ENCODE results near the gene RANBP17. TPM values are rescaled to one million over a fixed set of nuclear protein-coding genes. Genes with fewer than 3 reads are reported as not detected.

The RANBP17 gene
- total and polyA plus RNA-seq, 5 donors = 0.72 to 7.1 (median 5.7) TPM

- no peak for ATAC-seq
- intact Hi-C loops (cut with DNase I) = no loop called here
- Histone ChIP-seq H3K4me1 (ENCODE audit: control insufficient read depth, insufficient read depth, low read length) (peaks cover 3% of the 10 kb centered on the region), H3K4me3 (ENCODE audit: low read length) (no peak overlapping the region), H3K9me3 (ENCODE audit: control insufficient read depth, low read length) (no peaks in the 10 kb centered on the region), H3K27me3 (ENCODE audit: control insufficient read depth, insufficient read depth) (no peaks in the 10 kb centered on the region), H3K27ac (ENCODE audit: low read length) (no peak overlapping the region)
- DNase-seq = no peak
- 2% methylated on average over 41 of the region's 41 CpGs for WGBS
Observed at GRCh38 chr5:171310819-171311321, 449.1 kb downstream of the RANBP17 start.

GRCh38 chr5:171311322-171312077 lies 449.7 kb downstream of the RANBP17 start:
- DNase-seq (peak in 1 of 3 donors; percentile 41), ATAC-seq (no peak)
- H3K9me3 ChIP-seq (ENCODE audit: control insufficient read depth, low read length) = no peaks in the 10 kb centered on the region
- H3K4me1 ChIP-seq (ENCODE audit: control insufficient read depth, insufficient read depth, low read length) = peaks cover 3% of the 10 kb centered on the region
- no peaks in the 10 kb centered on the region for H3K27me3 ChIP-seq (ENCODE audit: control insufficient read depth, insufficient read depth)
- peak overlapping the region; percentile 7 for H3K4me3 ChIP-seq (ENCODE audit: low read length)
- no peak overlapping the region for H3K27ac ChIP-seq (ENCODE audit: low read length)
- intact Hi-C loops (cut with DNase I) = no loop called here
- WGBS = 2% methylated on average over 74 of the region's 74 CpGs

GRCh38 chr5:171312129-171312974 lies 450.5 kb downstream of the RANBP17 start:
- 4% methylated on average over 74 of the region's 74 CpGs for WGBS
- intact Hi-C loops (cut with DNase I) = no loop called here
- Histone ChIP-seq H3K4me1 (ENCODE audit: control insufficient read depth, insufficient read depth, low read length) (peaks cover 3% of the 10 kb centered on the region), H3K27me3 (ENCODE audit: control insufficient read depth, insufficient read depth) (no peaks in the 10 kb centered on the region), H3K4me3 (ENCODE audit: low read length) (peak overlapping the region; percentile 7), H3K27ac (ENCODE audit: low read length) (no peak overlapping the region), H3K9me3 (ENCODE audit: control insufficient read depth, low read length) (no peaks in the 10 kb centered on the region)
- DNase-seq (peak in 1 of 3 donors; percentile 60), ATAC-seq (no peak)

- intact Hi-C loops (cut with DNase I) = no loop called here
- Histone ChIP-seq H3K4me1 (ENCODE audit: control insufficient read depth, insufficient read depth, low read length) (peaks cover 3% of the 10 kb centered on the region), H3K9me3 (ENCODE audit: control insufficient read depth, low read length) (no peaks in the 10 kb centered on the region), H3K27me3 (ENCODE audit: control insufficient read depth, insufficient read depth) (no peaks in the 10 kb centered on the region), H3K4me3 (ENCODE audit: low read length) (no peak overlapping the region), H3K27ac (ENCODE audit: low read length) (no peak overlapping the region)
- DNase-seq (no peak), ATAC-seq (no peak)
- WGBS = 19% methylated on average over 37 of the region's 37 CpGs
Observed at GRCh38 chr5:171313481-171314206, 451.8 kb downstream of the RANBP17 start.

- Histone ChIP-seq H3K4me3 (ENCODE audit: low read length) (peak overlapping the region; percentile 30), H3K4me1 (ENCODE audit: control insufficient read depth, insufficient read depth, low read length) (peaks cover 3% of the 10 kb centered on the region), H3K27ac (ENCODE audit: low read length) (no peak overlapping the region), H3K27me3 (ENCODE audit: control insufficient read depth, insufficient read depth) (no peaks in the 10 kb centered on the region), H3K9me3 (ENCODE audit: control insufficient read depth, low read length) (no peaks in the 10 kb centered on the region)
- intact Hi-C loops (cut with DNase I) = no loop called here
- DNase-seq = peak; percentile 60 to 83 (median 80)
- ATAC-seq = peak; percentile 59 to 60
- 5% methylated on average over 53 of the region's 53 CpGs for WGBS
Observed at GRCh38 chr5:171314728-171315385, 453.0 kb downstream of the RANBP17 start.

- DNase-seq (no peak), ATAC-seq (peak; percentile 22 to 51)
- Histone ChIP-seq H3K9me3 (ENCODE audit: control insufficient read depth, low read length) (no peaks in the 10 kb centered on the region), H3K27me3 (ENCODE audit: control insufficient read depth, insufficient read depth) (no peaks in the 10 kb centered on the region), H3K4me1 (ENCODE audit: control insufficient read depth, insufficient read depth, low read length) (peaks cover 3% of the 10 kb centered on the region), H3K27ac (ENCODE audit: low read length) (no peak overlapping the region), H3K4me3 (ENCODE audit: low read length) (peak overlapping the region; percentile 30)
- intact Hi-C loops (cut with DNase I) = no loop called here
- WGBS = 3% methylated on average over 36 of the region's 36 CpGs
Observed at GRCh38 chr5:171315386-171315891, 453.6 kb downstream of the RANBP17 start.

- WGBS = 11% methylated on average over 20 of the region's 20 CpGs
- Histone ChIP-seq H3K4me1 (ENCODE audit: control insufficient read depth, insufficient read depth, low read length) (peaks cover 3% of the 10 kb centered on the region), H3K27me3 (ENCODE audit: control insufficient read depth, insufficient read depth) (no peaks in the 10 kb centered on the region)
Observed at GRCh38 chr5:171315925-171316257, 454.1 kb downstream of the RANBP17 start.

GRCh38 chr5:171316258-171317121 lies 454.7 kb downstream of the RANBP17 start:
- Histone ChIP-seq H3K27me3 (ENCODE audit: control insufficient read depth, insufficient read depth) (no peaks in the 10 kb centered on the region), H3K27ac (ENCODE audit: low read length) (no peak overlapping the region), H3K9me3 (ENCODE audit: control insufficient read depth, low read length) (no peaks in the 10 kb centered on the region), H3K4me1 (ENCODE audit: control insufficient read depth, insufficient read depth, low read length) (peaks cover 1% of the 10 kb centered on the region), H3K4me3 (ENCODE audit: low read length) (peak overlapping the region; percentile 3)
- ATAC-seq (no peak), DNase-seq (peak in 1 of 3 donors; percentile 42)
- 5% methylated on average over 66 of the region's 66 CpGs for WGBS
- intact Hi-C loops (cut with DNase I) = no loop called here

More at GRCh38 chr5:171315925-171316257, 454.1 kb downstream of the RANBP17 start:
- ATAC-seq (no peak), DNase-seq (no peak)
- Histone ChIP-seq H3K4me3 (ENCODE audit: low read length) (peak overlapping the region; percentile 3), H3K27ac (ENCODE audit: low read length) (no peak overlapping the region), H3K9me3 (ENCODE audit: control insufficient read depth, low read length) (no peaks in the 10 kb centered on the region)
- intact Hi-C loops (cut with DNase I) = no loop called here

GRCh38 chr5:171317230-171317629 lies 455.4 kb downstream of the RANBP17 start:
- DNase-seq (no peak), ATAC-seq (no peak)
- H3K27me3 ChIP-seq (ENCODE audit: control insufficient read depth, insufficient read depth) = no peaks in the 10 kb centered on the region
- peaks cover 1% of the 10 kb centered on the region for H3K4me1 ChIP-seq (ENCODE audit: control insufficient read depth, insufficient read depth, low read length)
- H3K9me3 ChIP-seq (ENCODE audit: control insufficient read depth, low read length) = no peaks in the 10 kb centered on the region
- WGBS = 10% methylated on average over 11 of the region's 11 CpGs
- H3K4me3 ChIP-seq (ENCODE audit: low read length) = peak overlapping the region; percentile 3
- intact Hi-C loops (cut with DNase I) = no loop called here
- no peak overlapping the region for H3K27ac ChIP-seq (ENCODE audit: low read length)
